ENCODE data around the gene MEN1.

MEN1 gene

DNA sequence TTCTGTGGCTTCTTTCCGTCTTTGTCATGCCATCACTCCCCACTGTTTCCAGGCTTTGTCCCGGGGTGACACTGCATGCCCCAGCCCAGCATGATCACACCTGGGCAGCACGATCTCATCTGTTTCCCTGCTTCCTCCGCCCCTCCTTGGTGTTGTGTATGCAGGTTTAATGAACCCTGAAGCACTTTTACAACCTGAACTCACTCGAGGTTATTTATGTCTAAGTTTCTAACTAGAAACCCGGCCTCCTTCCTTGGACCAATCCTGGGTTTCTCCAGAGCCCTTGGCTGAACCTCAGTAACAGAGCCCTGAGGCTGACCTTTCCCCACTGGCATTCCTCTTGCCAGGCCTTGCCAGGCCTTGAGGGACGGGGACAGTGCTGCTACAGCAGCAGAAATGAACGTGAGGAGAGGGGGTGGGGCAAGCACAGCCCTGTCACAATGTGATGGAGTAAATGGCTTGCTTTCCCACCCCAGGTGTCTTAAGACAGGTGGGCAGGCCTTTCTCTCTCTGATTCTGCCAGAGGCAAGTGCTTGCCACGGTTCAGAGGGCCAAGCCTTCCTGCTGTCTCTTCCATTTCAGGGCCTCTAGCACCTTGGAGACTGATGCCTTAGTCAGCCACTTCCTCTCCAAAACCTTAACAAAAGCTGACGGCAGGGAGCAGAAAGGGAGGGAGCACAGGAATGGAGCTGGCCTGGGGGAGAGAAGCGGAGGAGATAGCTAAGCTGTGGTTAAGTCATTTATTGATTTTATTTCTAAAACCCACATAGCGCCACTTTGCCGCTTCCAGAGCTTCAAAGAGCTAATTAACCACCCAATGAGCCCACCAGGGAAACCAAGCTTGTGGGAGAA, 47.5 kb downstream of the MEN1 start:
- DNase-seq (ENCODE audit: low read depth in 2 of 2): no peak

DNA sequence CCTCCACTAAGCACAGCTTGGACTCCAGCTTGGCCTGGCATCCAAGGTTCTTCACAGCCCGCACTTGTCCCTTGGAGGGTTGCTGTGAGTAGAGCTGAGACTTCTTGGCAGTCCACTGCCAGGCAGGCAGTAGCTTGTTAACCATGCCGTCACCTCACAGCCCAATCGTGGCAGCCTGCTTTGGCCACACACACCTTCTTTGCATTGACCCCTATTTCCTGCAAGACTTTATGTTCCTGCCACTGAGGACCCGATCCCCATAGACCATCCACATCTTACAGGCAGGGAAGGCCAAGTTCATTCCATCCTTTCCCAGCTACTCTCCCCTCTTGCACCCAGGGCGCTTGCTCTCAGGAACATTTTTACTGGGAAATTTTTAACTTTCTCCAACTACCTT, 48.1 kb downstream of the MEN1 start:
- DNase-seq (ENCODE audit: low read depth in 2 of 2): no peak

DNA sequence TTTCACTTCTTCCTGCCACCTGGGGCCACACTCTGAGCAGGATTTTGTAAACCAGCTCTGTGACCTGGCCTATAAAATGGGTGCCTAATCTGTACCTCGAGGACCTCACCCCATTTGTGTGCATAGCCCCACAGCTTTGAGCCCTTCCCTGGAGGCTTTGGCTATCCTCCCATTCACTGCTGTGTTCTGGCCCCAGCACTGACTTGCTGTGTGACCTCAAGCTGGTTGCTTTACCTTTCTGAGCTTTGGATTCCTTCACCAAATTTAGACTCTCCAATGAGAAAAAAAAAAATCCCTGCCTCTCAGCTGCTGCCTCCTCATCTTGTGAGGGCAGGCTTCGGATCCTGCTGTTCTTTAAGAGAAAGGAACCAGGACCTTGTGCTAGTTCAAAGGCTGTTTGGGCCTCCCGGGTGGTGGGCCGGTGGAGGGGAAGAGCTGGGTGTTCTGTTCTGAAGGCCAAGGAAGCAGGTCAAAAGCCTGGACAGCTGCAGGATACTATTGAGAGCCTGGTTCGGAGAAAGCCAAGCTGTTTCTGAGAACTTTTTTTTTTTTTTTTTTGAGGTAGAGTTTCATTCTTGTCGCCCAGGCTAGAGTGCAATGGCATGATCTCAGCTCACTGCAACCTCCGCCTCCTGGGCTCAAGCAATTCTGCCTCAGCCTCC, 49.5 kb downstream of the MEN1 start:
- DNase-seq (ENCODE audit: low read depth in 2 of 2): no peak

DNA sequence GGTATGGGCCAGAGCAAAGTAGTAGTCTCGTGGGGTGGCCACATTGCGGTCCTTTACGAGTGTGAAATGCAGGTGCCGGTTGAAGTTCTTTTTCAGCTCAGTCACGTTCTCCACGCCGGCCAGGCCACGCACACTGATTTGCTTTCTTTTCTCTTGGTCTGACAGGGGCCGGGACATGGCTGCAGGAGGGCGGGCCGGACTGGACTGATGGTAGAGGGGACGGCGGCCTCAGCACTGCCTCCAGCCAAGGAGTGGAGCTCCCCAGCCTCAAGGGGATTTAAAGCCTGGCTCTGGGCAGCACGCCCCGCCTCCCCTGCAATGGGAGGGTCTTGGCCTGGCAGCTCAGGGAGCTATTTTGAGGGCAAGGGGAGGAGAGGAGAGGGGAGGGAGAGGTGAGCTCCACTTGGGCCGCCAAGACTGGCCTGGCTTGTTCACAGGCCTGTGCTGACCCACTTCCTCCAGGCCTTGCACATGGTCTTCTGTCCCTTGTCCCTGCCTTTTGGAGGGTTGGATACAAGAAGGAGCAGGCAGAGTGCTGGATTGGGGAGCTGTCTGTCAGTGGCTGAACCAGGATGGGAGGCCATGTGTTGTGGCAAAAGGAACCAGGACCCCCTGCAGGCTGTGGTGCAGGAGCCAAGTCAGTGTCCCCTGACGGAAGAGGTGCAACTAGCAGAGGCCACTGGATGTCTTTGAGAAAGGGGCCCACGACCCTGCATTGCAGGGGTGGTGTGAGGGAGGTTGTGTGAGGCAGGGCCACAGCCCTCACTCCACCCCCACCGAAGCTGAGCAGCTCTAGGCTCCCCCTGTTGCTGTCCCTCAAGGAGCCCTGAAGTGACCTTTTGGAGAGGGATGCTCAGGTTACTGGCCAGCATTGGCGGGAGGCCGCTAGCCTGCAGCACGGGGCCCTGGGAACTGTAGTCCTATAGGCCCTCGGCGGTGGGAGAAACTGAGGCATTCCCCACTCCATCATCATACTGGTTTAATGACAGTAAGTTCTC, 50.3 kb downstream of the MEN1 start, which contains the start of gene PYGM:
TSS of gene PYGM (minus strand) at position 253 of the 998 bp plus-strand sequence. CDS start at position 177, 76 bp downstream.
- DNase-seq (ENCODE audit: low read depth in 2 of 2): no peak

DNA sequence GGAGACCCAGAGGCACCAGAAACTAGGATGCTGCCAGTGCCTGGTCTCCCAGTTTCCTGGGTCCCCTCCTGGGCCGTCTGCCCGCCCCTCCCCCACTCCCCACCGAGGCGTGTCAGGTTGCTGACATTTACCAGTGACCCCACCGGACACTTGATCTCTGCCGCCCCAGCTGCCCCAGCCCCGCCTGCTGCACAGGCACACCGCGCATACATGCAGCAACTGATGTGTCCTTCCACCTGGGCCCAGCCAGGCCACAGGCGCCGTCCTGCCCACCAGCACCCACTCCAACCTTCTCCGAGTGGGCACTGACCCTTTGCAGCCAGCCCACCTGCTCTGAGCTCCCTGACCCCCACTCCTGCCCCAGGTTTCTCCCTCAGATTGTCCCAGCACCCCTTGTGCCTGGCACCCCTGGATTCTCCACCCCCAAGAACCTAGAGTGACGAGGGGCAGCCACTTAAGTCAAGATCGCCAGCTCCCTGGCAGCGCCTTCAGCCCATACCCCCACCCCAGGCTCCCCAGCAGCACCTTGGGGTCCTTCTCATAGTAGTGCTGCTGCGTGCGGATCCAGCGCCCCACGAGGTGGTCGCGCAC, 51.1 kb downstream of the MEN1 start:
- DNase-seq (ENCODE audit: low read depth in 2 of 2): no peak

DNA sequence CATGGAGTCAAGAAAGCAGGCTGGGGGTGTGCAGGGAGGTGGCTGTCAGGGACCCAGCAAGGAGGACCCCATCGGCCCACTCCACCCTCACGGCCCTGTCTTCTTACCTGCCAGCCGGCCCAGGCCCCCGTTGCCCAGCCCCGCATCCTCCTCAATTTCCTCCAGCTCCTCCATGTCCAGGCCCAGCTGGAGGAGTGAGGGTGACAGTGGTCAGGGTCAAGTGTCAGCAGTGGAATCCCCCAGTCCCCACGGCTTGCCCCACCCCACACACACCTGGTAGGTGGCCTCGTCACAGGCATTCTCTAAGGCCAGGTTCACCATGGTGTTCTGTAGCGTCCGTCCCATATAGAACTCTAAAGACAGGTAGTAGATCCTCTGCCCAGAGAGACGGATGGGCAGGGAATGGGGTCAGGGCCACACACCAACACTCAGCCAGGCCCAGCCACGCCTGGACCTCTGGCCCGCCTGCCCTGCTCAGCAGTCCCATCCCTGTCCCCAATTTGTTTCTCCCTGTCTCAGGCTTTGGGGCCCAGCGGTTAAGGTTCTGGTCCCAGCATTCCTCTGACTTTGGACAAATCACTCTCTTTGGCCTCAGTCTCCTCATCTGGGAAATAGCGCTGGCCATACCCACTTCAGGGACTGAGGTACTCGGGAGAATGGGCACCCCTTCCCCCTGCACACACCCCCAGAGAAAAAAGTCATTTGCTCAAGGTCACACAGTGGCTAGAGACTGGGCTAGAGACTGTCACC, 51.8 kb downstream of the MEN1 start:
- no peak for DNase-seq (ENCODE audit: low read depth in 2 of 2)

DNA sequence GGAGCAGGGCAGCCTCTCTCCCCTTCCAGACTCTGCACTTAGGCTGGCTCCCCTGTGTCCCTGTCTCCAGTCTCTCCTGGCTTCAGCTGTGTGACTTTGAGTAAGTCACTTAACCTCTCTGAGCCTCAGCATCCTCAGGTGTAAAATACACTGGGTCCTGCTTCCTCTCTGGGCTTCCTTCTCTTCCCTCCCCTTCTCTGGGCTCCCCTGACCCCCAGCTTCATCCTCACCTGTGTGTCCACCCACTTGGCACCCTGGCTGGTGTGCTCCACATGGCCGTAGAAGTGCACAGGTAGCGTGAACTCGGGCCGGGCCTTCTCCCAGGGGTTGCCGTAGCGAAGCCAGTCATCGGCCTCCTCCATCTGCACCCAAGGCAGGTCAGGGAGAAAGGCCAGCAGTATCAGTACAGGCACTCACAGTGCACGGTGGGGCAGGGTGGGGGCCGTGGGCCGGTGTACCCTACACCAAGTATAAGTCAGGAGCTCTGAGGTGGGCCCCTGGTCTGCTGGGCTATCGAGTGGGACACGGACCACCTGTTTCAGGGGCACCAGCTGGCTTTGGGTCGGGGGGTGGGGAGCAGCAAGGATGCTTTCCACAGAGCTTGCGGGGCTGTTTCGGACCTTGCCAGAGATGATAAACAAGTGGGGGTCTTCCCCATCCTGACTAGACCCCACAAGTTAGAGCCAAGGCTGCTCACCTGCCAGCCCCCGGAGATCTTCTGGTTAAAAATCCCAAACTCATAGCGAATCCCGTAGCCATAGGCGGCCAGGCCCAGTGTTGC, 52.6 kb downstream of the MEN1 start:
- DNase-seq (ENCODE audit: low read depth in 2 of 2): no peak

DNA sequence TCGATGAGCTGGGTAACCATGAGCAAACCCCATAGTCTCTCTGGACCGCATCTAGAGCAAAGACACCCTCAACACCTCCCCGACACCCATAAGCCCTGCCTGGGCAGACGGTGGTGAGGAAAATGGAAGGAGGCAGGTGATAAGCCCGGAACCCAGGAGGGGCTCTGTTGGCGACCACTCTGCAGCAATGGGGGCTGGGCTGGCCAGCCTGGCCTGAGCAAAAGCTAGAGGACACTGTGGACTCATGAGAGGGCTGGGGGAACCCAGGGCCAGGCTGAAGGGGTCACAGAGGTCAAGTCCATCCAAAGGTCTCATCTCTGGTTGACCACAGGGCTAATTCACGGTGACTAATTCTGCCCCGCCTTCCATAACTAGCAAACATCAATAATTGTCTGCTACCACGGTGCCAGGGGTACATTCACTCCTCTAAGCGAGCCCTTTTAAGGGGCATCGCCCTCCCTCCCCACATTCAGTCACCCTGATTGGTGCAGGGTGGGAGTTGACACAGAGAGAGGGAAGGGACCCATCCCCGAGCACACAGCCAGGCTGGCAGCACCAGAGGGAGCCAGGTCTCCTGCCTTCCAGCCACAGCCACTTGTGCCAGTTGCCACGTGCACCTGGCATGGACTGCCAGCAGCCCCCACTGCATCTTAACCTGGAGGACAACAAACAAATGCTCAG, 54.5 kb downstream of the MEN1 start:
- no peak for DNase-seq (ENCODE audit: low read depth in 2 of 2)

DNA sequence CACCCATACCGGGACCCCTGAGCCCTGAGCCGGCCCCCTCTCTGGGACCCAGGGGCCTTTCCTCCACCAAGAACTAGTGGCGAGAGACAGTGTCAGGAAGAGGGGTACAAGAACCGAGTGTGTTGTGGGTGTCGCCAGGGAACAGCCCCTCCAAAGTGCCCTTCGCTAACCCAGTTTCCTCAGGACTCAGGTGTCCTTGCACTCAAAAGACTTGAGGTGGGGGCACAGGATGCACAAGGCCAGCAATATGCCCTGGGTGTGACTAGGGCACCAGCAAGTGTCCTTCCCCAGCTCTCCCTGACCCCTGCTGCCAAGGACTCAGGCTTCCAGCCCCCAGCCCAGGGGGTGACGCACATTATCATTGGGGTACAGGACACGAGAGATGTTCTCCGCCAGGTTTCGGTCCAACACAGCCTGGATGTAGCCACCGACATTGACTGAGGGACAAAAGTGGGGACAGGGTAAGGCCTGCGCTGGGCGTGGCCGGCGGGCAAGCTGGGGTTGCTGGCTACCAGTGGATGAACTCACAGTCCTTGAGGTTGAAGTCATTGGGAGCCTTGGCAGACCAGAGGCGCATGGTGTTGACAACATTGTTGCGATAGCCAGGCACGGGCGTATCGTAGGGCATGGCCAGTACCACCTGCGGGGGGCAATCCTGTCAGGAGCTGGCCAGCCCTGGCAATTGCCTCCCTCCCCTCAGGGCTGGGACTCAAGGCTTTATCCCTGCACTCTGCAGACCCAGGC, 55.3 kb downstream of the MEN1 start:
- DNase-seq (ENCODE audit: low read depth in 2 of 2): no peak

DNA sequence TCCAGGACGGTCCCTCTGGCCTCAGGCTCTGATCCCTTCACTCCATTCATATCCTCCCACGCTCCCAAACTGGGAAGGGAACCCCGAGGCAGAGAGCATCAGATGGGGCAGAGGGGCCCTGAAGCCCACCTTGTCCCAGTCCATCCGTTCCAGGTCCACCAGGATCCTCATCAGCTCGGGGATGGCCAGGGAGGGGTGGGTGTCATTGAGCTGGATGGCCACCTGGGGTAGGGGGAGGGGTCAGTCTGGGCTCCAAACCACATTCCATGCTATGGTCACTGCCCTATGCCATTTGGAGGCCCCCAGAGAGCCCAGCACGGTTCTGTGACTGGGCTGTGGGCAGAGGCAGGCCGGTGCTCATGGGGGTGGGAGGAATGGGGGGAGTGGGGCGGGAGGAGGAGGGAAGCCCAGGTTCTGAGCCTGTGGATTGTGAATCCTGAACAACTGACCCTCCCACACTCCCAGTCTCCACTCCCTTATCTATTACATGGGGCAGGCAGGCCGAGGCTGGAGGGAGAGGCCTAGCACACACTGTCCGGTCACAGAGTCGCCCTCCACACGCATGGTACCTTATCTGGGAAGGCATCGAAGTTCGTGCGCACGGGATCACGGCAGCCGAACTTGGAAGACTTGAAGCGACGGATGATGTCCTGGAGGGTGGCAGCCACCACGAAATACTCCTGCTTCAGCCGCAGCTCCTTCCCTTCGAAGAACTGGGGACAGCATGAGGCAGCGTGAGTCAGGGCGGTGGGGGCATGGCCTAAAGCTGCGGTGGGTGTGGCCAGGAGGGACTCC, 56.0 kb downstream of the MEN1 start:
- no peak for DNase-seq (ENCODE audit: low read depth in 2 of 2)

Measured in activated CD4-positive, alpha-beta T cell treated with anti-CD3 and anti-CD28 coated beads for 24 hours (primary cell).